NCI-H2227 (cell line): ENCODE data around the gene CHST13.
"Not testable (repeated sequence)": the region's sequence is repeated elsewhere in the genome, so short reads cannot be mapped to it uniquely, and the experiment has no call there.

ENCODE experiments used
- DNase-seq: peaks from one replicate; lab custom pipeline; 2025; ENCODE audit not compliant: unreplicated experiment; lab: John Stamatoyannopoulos, UW

The CHST13 gene

DNA sequence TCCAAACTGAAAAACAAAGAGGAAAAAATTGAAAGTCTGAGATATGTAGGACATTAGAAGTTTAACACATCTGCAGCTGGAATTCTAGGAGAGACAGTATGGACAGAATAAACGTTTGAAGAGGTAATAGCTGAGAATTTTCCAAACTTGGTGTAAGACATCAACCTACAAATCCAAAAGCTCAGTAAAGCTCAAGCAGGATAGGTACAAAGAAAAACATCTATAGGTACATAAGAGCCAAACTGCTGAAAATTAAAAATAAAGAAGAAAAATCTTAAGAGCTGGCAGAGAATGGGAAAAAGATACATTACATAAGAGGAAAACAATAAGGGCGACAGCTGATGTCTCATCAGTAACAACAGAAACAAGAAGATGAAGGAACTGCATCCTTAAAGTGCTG is 57.6 kb downstream of the CHST13 start:
- no peak for DNase-seq

DNA sequence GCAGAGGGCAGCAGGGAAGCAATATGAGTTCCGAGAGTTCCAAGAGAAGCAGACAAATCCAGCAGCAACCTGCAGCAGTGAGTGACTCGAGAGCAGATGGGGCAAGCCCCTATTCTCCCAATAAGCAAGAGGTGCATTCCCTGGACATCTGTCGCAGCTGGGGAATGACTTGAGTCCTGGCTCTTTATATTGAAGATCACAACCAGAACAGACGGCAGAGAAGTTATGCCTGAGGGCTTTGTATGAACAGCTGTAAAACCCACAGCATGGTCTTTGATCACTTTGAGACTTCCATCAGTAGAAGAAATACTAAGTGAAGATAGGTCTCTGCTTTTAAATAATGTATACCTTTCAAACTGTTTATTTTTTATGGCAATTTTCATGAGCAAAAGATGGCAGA is 58.4 kb downstream of the CHST13 start:
- DNase-seq: no peak

DNA sequence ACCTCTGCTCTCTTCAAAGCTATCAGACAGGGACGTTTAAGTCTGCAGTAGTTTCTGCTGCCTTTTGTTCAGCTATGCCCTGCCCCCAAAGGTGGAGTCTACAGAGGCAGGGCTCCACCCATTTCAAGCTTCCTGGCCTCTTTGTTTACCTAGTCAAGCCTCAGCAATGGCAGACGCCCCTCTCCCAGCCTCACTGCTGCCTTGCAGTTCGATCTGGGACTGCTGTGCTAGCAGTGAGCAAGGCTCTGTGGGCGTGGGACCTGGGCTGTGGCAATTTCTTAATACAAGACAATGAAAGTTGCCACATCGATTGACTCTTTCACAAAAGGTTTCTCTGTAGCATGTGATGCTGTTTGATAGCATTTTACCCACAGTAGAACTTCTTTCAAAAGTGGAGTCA is 67.6 kb downstream of the CHST13 start:
- not testable (repeated sequence) for DNase-seq
